22Rv1 (cell line): ENCODE measurements around the gene PDCD5.

Experiments used
- CTCF ChIP-seq: fragments of 450-650 bp; IDR thresholded peaks from 2 replicates; pipeline ENCODE4 v1.5.1; 2017; ENCODE audit warnings: mild to moderate bottlenecking
- ZFX ChIP-seq: fragments of 450-650 bp; IDR thresholded peaks from 2 replicates; pipeline ENCODE4 v1.6.1; 2017; ENCODE audit warnings: antibody characterized with exemption, borderline replicate concordance

- TF ChIP-seq CTCF (peak; percentile 18), ZFX (no peak)
These were observed 49.3 kb downstream of the PDCD5 start for GRCh38 chr19:32630338-32630737.
